Sigmoid colon (tissue), 4 donors: ENCODE data around the gene ANO6.

Experiments
- POLR2AphosphoS5 ChIP-seq, 4 donors: sonication (generic); formaldehyde crosslinking; IDR thresholded peaks; one replicate each; pipeline ENCODE4 v1.6.1; 2017; ENCODE audit warnings: antibody characterized with exemption in 4 of 4
- TF ChIP-seq, protein P1 (sequence below), 4 experiments: fragments of 450-650 bp in 3 of 4; fragments of 200-600 bp in 1 of 4; IDR thresholded peaks; one replicate each; pipeline ENCODE4 v1.5.1; 2016 to 2019; ENCODE audit warnings: antibody characterized with exemption in 4 of 4, mild to moderate bottlenecking in 3 of 4, moderate library complexity in 2 of 4

DNA sequence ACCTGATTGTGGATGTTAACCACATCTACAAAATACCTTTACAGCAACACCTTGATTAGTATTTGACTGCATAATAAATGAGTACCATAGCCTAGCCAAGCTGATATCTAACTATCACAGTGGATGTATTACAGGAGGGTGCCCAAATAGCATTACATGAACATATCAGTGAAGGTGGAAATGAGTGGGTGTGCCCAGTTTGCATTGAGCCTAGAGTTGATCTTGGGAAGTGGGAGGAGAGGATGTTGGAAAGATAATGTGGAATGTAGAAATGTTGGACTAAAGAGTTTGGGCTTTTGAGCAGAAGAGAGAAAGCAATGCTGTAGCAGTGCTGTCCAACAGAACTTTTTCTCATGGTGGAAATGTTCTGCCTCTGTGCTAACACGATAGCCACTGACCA lies 98.9 kb downstream of the ANO6 start:
- no peak for TF ChIP-seq POLR2AphosphoS5 (IDR thresholded peaks at IDR 0.05)
- TF ChIP-seq, protein P1, sequence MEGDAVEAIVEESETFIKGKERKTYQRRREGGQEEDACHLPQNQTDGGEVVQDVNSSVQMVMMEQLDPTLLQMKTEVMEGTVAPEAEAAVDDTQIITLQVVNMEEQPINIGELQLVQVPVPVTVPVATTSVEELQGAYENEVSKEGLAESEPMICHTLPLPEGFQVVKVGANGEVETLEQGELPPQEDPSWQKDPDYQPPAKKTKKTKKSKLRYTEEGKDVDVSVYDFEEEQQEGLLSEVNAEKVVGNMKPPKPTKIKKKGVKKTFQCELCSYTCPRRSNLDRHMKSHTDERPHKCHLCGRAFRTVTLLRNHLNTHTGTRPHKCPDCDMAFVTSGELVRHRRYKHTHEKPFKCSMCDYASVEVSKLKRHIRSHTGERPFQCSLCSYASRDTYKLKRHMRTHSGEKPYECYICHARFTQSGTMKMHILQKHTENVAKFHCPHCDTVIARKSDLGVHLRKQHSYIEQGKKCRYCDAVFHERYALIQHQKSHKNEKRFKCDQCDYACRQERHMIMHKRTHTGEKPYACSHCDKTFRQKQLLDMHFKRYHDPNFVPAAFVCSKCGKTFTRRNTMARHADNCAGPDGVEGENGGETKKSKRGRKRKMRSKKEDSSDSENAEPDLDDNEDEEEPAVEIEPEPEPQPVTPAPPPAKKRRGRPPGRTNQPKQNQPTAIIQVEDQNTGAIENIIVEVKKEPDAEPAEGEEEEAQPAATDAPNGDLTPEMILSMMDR (IDR thresholded peaks at IDR 0.05), result no peak
